UCSD-AML1 (cell line): Measurements from ENCODE around the gene HSPBP1.

Source experiments
- DNase-seq: peaks from one replicate; lab custom pipeline; 2025; ENCODE audit not compliant: unreplicated experiment; lab: John Stamatoyannopoulos, UW

The HSPBP1 gene

DNA sequence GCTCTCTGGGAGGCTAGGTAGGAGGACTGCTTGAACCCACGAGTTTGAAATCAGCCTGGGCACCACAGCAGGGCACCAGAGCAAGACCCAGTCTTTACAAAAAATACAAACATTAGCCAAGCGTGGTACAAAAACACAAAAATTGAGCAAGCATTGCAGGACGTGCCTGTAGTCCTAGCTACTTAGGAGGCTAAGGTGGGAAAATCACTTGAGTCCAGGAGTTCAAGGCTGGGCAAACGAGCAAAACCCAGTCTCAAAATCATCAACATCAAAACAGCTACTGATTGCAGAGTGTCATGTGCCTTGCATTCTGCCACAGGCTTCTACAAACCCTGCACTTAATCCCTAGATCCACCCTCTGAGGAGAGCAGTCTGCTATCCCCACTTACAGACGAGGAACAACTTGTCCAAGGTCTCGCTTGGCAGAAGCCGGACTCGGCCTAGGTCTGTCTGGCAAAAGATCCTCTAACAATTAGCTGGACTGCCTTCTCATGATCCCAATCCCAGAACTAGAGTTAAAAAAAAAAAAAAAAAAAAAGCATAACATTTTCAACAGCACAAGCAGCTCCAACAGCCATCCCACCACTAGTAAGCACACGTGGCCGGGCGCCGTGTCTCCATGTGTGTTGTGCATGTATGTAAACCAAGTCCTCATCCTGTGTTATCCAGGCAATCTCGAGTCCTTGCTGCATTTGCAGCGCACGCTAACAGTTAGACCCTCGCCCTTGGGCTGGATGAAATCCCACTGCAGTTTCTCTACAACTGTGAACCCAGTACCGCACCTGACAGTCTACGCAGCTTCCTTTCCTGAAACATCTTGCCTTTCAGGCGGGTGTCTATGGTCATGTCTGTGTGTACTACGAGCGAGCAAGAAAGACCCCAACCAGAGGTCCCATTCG is 23.1 kb downstream of the HSPBP1 start:
- DNase-seq = no peak

DNA sequence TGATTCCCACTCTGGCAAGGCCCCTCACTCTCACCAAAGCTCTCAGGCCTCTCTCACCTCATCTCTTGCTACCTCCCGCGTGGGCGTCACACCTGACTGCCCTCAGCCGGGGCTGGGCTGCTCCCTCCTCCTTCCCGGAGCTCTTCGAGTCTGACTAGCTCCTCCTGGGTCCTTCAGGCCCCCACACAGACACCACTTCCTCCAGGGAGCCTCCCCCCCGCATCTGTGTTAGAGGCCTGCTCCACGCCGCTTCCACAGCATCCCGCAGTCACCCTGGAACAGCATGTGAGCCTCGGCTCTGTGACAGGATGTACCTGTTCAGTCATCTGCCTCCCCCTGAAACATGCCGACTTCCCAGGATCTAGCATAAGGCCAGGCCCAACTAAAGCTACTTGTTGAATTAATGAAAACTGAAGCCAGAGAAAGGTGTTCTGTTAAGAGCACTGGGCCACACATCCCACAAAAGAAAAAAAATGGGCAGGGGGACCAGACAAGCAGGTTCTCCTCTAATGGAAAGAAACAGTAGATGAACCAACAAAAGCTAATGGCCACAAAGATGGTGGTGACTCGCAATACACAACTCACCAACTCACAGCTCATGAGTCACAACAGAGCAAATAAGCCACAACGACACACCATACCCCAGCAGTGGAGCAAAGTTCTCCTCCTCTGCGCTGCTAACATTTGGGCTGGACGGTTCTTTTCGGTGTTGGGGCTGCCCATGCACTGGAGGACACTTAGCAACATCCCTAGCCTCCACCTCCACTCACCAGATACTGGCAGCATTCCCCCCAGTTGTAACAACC is 24.1 kb downstream of the HSPBP1 start:
- peak; percentile 71 for DNase-seq

DNA sequence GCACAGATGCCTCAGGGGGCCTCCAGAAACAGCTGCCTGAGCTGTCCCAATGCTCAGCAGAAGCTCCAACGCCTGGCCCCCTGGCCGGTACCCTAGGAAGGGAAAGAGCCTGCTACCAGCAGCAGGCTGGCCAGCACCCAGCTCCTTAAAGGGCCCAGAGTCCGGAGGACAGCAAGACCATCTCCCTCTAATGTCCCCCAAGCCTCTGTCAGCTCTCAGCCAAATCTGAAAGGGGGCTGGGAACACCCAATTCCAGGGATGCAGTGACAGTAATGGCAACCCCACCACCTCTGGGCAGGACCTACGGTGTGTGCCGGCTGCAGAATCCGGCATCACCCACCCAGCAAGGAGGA is 25.3 kb downstream of the HSPBP1 start:
- DNase-seq = no peak

DNA sequence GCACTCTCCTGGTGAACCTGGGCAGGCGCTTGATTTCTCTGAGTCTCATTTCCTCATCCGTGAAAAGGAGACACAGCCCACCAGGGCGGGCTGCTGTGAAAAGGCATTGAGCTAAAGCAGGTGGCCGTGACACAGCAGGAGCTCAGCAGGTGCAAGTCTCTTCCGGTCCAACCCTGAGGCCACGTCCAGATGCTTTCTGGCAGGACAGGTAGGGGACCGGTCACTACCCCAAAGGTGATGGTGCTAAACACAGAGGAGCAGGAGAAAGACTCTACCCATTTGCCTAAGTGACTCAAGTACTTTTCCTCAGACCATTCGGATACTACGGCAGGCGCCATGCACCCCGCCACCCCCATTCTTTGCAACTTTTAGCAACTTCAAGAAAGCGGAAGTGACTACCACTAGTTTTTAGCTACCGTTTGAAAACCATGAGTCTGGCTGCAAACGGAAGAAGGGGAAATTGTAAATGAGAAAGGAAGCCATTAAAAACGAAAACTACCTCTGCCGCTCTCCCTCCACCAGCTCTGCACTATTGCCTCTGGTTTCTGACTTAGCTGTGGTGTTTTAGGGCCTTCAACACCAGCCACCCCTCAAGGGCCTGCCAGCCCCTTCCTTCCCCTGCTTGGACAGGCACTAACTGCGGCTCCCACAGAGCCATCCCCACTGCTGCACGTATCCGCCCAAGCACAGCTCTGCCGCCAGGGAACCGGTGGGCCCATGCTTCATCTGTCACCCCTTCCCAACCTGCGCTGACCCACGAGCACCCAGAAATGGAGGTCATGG is 25.9 kb downstream of the HSPBP1 start:
- DNase-seq = peak; percentile 67

DNA sequence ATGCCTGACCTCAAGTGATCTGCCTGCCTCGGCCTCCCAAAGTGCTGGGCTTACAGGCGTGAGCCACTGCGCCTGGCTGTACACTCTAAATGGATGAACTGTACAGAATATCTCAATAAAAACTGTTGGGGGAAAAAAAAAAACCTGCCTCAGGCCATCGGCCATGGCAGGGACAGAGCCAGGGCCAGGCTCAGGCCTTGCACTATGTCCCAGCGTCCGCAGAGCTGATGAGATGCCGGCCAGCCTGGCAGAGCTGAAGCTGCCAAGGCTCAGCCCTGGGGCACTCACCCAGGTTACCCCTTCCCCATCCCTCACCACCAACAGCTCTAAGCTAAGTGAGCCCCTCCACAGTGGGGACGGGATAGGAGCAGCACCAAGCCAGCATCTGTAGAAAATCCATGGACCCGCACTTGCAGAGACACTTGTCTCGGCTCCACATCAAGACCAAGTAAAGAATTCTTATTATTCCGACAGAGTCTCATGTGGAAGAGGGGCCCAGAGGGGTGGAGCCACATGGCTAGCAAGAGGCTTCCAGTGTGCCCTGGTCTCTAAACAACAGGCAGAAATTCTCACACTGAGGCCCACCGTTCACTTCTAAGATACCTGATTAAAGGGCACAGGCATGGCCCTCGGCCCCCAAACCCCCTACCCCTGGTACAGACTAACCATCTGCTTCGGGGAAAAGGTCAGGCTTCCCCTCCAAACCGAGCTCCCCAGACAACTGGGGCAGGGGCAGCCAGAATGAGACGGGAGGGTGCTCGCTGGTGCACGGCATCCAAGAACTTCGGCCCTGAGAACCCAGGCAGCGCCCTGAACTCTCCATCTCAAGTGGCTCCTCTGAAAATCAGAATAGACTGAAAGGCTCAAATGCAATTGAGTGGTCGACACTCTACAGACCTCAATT is 26.9 kb downstream of the HSPBP1 start:
- no peak for DNase-seq

DNA sequence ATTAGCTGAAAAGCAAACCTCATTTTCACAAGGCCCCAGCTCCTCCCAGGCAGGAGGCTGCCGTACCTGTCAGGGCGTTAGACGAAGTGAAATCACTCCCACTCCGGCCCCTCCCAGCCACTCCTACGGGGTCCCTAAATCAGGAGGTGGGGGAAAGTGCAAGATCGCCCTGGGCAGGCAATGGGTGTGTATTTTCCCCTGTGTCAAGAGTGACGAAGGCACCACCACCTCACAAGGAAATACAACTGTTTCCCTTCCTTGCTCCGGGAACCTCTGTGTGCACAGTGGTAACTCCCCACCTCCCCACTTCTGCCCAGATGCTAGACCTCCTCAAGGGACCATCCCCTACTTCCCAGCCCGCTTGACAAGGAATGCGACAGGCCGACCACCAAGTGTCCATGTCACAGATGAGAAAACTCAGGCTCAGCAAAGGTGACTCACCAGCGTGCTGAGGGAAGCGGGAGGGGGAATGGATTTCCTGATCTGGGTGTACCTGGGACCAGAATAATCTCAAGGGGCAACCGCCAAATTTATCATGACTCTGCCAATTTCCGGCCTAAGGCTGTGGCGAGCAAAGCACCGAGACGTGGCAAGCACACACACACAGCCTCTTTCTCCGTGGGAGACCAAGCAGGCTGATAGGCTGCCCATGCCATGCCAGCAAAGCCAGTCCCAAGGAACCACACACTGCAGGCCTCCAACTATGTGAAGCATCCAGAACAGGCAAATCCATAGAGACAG is 28.4 kb downstream of the HSPBP1 start:
- DNase-seq = peak; percentile 84

DNA sequence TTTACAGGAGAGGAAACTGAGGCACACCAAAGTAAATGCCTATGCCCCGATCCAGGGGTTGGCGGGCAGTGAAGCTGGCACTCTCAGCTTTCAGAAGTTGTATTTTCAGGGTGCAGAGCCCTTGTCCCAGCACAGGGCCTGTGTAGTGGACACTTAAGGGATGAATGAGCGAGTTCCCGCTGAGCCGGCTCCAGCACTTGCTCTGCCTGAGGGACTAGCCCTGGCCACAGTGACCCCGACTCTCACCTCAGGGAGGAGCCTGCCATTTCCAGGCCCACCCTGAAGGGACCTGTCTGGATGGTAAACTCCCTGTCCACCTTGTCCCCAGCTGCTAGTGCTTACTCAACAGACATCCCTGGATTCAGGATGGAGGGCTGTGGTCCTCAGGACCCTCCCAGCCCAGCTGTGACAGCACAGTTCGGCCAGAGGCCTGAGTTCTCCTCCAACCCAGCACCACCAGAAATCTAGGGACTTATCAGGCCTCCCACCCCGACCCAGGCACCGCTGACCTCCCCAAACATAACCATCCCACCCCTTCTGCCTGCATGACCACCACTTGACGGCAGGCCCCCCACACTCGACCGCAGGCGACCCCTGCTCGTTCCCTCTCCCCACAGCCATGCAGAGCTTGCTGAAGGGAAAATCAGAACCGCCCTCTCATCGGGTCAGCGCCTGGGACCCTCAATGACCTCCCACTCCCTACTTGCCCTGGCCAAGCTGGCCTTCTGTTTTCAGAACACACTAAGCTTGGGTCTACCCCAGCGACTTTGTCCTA is 29.5 kb downstream of the HSPBP1 start:
- DNase-seq = no peak

DNA sequence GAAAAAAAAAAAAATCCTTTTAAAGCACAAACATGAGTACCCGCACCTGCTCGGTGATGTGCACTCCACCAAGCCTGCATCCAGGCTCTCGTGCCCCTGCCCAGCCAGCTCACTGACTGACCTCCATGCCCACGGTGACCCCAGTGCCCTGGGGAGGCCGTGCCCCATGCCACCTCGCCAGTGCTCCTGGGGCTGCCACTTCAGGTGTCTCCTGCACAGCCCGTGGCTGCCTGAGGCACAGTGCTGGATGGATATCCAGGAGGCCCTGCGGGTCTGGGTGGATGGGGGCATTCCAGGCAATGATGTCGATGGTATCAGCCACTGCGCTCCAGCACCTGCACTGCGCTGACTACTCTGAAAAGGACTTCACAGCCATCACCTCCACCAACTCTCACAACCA is 30.1 kb downstream of the HSPBP1 start:
- no peak for DNase-seq

DNA sequence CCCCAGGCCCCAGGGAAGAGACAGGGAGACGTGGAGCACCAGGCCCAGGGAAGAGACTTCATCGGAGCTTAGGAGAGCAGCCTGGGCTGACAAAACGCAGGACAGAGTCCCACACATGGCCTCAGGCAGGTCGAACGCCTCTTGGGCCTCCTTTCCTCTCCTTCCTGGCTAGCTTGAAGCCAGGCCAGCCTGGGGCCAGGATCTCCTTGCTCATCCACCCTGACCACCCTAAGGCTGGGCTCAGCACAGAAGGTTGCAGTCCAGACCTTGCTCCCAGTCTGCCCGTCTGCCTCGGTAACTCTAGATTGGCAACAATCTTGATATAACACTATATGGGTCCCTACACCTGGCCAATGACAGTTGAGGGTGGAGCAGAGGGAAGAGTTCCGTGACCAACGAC is 31.2 kb downstream of the HSPBP1 start:
- DNase-seq = no peak

DNA sequence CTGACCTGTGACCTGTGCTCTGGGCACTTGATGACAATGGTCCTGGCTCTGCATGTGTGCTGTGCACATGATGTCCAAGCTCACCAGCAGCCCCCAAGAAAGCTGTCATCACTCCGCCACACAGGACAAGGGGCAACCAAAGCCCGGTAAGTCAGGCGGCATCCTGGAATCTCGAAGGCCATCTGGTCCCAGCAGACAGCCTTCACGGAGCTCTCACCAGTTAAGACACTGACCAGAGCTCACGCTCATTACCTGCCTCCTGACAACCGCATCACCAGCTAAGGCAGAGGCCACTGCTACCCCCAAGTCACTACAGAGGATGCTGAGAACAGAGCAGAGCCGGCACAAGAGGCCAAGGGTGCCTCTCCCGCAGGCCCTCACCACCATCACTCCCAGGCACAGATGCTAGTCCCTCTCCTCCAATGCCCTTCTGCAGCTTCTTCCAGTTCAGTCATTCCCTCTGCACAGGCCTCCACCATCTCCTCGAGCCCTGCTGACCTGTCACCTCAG is 31.7 kb downstream of the HSPBP1 start:
- no peak for DNase-seq

DNA sequence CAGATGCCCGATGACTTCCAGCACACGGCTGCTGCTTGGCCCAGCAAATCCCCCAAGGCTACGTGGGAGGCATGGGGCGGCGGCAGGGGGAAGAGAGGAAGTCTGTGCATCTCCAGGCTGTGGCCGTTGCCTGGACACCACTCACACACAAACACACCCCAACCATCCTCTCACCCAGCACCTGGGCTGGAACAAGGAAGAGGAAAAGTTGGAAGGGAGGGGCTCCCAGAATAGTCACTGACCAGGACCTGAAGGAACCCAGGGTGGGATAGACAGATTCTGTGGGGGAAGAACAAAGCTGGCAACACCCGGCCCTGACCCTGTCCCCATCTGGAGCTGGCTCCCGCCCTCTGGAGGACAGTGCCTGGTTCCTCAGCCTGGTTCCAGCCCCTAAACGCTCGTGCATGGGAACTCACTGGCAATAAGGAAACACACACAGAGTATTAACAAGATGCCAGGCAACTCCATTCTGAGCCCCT is 32.2 kb downstream of the HSPBP1 start:
- peak; percentile 62 for DNase-seq

DNA sequence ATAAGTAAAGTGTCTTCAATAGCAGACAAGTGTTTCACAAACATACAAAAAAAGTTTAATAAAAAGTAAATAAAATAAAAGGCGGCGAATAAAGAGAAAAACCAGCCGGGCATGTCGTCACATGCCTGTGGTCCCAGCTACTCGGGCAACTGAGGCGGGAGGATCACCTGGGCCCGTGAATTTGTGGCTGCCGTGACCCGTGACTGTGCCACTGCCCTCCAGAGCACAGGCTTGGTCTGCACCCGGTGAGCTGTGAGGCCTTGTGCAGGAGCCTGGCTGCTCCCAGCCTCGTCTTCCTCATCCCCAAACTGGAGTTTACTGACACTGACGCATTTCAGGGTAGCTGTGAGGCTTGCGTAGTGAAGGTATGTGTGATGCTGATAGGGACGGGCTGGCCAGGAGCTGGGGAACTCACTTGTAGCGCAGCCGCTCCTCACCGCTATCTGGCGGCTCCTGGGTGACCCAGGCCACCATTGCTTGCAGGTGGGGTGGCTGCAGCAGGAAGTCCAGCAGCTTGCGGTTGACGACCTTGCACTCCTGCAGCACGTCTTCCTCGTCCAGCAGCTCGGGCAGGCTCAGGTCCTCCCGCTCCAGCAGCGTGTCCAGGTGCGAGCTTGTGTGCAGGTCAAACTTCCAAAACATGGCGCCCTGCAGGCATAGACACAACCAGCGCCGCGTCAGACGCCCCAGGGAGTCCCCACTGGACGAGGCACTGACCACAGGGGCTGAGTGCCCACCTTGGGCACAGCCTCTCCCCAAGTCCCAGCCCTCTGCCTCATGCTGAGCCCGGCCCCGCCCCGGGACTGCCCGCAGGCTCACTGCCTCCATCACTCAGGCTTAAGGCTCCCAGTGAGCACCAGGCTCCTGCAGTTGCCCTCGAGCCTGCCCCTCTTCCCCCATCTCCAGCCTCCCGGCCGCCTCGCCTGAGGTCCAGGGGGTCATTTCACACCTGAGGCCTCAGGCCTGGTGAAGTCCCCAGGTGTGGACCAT is 33.2 kb downstream of the HSPBP1 start:
- DNase-seq = no peak

DNA sequence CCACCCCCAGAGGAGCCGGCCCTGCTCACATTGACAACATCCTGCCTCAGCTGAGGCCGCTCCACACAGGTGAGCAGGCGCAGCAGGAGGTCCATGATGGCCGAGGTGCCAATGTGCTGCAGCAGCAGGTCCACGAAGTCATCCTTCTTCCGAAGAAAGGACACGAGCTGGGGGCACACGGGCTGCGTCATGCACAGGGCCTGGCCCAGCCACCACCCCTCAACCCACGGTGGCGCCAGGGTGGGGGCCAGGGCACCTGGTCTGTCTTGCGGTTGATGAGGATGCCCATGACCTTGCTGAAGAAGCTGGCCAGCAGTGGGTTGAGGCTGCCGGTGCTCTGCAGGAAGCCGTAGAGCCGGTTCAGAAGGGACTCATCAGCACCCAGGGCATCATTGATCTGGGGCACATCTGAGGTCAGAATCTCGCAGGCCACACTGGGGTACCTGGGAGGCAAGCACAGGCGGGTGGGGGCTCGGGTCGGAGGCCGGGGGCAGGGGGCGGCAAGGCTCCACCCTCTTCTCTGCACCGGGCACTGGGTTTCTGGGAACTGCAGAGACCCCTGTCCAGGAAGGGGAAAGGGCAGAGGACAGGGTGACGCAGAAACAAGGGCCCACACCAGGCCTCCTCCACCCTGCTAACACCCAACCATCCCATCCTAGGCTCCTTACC is 34.5 kb downstream of the HSPBP1 start:
- no peak for DNase-seq

DNA sequence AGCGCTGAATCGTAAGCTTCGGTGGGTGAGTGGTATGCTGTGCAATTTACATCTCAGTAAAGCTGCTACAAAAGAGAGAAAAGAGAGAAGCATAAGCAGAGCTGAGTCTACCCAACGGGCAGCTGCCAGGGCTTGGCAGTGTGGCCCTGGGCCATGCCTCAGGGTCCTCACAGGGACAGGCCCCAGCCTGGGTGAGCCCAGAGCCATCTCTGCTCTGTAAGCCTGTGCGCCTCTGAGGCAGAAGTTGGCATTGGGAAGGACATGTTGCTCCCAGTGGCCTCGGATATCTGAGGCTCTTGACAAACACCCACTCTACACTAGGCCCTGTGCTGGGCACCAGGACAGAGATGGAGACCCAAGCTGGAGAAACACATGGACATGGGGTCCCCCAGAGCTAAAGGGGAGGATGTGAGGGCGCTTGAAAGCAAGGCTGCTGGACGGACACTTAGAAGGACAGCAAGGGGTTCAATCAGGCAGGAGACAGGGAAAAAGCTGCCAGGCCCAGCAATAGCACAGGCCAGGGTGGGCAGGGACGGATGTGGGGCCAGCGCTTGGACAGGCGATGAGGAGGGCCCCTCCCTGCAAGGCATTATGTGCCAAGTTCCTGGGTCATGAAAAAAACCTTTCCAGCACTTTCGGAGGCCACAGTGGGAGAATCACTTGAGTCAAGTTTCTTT is 35.8 kb downstream of the HSPBP1 start:
- DNase-seq = no peak

DNA sequence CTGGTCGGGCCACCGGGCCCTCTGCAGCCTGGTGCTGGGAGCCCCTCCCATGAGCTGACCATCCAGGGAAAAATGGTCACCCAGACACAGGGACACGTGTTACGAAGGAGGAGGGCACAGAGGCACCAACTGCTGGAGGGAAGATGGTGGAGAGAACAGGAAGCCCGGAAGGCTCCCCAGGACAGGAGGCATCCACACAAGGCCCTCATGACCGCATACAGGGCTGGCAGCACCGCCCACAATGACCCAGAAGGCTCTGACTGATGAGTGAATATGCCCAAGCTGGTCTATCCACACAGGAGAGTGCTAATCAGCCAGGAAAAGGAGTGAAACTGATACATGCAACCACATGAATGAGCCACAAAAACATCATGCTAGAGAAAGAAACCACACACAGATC is 37.4 kb downstream of the HSPBP1 start:
- DNase-seq = no peak

DNA sequence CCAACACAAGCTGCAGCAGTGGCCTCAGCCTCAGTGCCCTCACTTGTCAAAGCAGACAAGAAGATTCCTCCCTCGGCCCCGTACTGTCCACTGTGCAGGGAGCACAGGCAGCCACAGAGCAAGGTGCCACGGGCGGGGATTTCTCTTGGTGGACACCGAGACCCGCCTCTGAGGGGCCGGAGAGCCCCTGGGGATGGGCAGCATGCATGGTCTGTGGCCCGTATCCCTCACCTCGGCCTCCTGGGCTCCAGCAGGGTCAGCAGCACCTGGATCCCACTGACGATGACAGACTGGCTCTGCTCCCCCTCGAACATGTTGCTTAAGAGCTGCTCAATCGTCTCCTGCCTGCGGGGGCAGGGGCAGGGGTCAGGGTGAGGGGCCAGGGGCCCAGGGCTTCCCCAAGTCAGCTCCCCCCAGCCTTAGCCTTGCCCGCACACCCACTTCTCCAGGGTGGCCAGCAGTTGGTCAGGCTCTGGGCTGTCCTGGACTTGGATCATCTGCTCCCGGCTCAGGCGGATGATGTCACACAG is 37.9 kb downstream of the HSPBP1 start:
- DNase-seq = no peak
